ENCODE data around the gene PNLIPRP1. TPM values are rescaled to one million over a fixed set of nuclear protein-coding genes. Genes with fewer than 3 reads are reported as not detected.

PNLIPRP1 gene
- total RNA-seq, 6 donors from 2014 or later = 0.66 to 1.7 TPM; not detected in 4

DNA sequence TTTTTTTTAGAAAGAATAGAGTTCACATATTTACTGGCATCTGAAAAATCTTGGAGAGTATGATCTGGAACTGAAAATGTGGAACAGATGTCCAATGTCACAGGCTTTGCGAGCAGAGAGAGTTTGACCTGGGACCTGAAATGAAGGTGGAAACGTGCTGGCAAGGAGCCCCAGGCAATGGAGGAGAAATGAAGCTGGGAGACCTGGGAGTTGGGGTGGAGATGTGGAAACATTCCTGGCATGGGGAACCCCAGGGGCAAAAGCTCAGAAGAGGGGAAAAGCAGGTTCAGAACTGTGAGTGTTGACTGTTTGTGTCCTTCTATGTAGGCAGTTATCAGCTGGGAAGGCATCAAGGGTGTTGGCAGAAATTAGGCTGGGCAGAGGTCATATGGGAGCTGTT lies 22.7 kb downstream of the PNLIPRP1 start:
- no peak for DNase-seq
- Histone ChIP-seq H3K27me3 (no peaks in the 10 kb centered on the region), H3K36me3 (no peaks in the 10 kb centered on the region), H3K9me3 (no peaks in the 10 kb centered on the region), H3K27ac (no peak overlapping the region), H3K4me3 (no peak overlapping the region), H3K4me1 (peaks cover 0 to 8% (median 0%) of the 10 kb centered on the region in 4 donors)
- 76 to 80% methylated on average over 2 of the region's 2 CpGs for WGBS, 2 donors
- ATAC-seq (ENCODE audit: low FRiP score in 2 of 2) = no peak
- TF ChIP-seq POLR2A (IDR thresholded peaks at IDR 0.05) (no peak), POLR2AphosphoS5 (IDR thresholded peaks at IDR 0.05) (no peak), EP300 (IDR thresholded peaks at IDR 0.05) (no peak)
- TF ChIP-seq, protein P1, sequence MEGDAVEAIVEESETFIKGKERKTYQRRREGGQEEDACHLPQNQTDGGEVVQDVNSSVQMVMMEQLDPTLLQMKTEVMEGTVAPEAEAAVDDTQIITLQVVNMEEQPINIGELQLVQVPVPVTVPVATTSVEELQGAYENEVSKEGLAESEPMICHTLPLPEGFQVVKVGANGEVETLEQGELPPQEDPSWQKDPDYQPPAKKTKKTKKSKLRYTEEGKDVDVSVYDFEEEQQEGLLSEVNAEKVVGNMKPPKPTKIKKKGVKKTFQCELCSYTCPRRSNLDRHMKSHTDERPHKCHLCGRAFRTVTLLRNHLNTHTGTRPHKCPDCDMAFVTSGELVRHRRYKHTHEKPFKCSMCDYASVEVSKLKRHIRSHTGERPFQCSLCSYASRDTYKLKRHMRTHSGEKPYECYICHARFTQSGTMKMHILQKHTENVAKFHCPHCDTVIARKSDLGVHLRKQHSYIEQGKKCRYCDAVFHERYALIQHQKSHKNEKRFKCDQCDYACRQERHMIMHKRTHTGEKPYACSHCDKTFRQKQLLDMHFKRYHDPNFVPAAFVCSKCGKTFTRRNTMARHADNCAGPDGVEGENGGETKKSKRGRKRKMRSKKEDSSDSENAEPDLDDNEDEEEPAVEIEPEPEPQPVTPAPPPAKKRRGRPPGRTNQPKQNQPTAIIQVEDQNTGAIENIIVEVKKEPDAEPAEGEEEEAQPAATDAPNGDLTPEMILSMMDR (IDR thresholded peaks at IDR 0.05) = no peak

DNA sequence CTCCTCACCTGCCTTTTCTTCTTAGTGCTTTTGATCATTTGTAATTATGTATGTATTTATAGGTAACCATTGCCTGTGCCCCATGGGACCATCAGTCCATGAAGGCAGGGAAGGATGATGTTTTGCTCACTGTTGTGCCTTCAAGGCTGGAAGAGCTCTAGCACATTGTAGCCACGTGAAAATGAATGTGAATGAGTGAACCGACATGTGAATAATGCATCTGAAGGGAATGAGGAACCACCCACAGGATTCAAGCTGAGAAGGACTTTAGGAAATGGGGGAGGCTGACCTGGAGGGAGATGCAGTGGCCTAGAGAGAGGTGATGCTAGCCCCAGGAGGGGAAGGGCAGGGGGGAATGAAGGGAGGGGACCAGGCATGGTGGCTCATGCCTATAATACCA lies 24.0 kb downstream of the PNLIPRP1 start:
- ATAC-seq (ENCODE audit: low FRiP score in 2 of 2) = no peak

DNA sequence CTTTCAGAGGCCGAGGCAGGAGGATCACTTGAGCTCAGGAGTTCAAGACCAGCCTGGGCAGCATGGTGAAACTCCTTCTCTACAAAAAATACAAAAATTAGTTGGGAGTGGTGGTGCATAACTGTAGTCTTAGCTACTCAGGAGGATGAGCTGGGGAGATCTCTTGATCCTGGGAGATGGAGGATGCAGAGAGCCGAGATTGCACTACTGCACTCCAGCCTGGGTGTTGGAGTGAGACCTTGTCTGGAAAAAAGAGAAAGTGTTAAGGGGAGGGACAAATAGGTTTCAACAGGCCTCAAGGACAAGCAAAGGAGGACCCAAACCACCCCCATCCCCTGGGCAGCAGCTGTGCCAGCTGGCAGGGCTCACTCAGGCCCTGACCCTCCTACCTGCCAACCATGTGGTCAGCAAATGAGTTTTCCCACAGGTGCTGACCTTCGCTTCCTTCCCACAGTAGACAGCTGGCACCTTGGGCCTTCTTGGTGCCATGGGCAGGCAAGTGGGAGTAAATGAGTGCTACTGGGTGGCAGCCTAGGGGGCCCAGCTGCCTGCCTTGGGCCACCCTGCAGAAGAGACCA lies 24.5 kb downstream of the PNLIPRP1 start:
- DNase-seq (no peak), ATAC-seq (ENCODE audit: low FRiP score in 2 of 2) (no peak)
- Histone ChIP-seq H3K9me3 (no peaks in the 10 kb centered on the region), H3K27ac (no peak overlapping the region), H3K4me1 (no peaks in the 10 kb centered on the region), H3K36me3 (no peaks in the 10 kb centered on the region), H3K4me3 (no peak overlapping the region), H3K27me3 (no peaks in the 10 kb centered on the region)
- no peak for TF ChIP-seq EP300 (IDR thresholded peaks at IDR 0.05)
- no peak for TF ChIP-seq POLR2AphosphoS5 (IDR thresholded peaks at IDR 0.05)
- TF ChIP-seq POLR2A (IDR thresholded peaks at IDR 0.05) = no peak
- TF ChIP-seq, protein P1 (IDR thresholded peaks at IDR 0.05) = no peak
- 82 to 91% methylated on average over 2 to 3 of the region's 3 CpGs for WGBS, 2 donors

More for the DNA sequence above, 24.0 kb downstream of the PNLIPRP1 start:
- DNase-seq = no peak
- 46 to 56% methylated on average over 2 of the region's 2 CpGs for WGBS, 2 donors
- Histone ChIP-seq H3K27ac (no peak overlapping the region), H3K4me1 (peaks cover 0 to under 1% (median 0%) of the 10 kb centered on the region in 4 donors), H3K4me3 (no peak overlapping the region), H3K36me3 (no peaks in the 10 kb centered on the region), H3K9me3 (no peaks in the 10 kb centered on the region), H3K27me3 (no peaks in the 10 kb centered on the region)
- TF ChIP-seq EP300 (IDR thresholded peaks at IDR 0.05) (no peak), POLR2AphosphoS5 (IDR thresholded peaks at IDR 0.05) (no peak), POLR2A (IDR thresholded peaks at IDR 0.05) (no peak)
- TF ChIP-seq, protein P1 (IDR thresholded peaks at IDR 0.05) = no peak

DNA sequence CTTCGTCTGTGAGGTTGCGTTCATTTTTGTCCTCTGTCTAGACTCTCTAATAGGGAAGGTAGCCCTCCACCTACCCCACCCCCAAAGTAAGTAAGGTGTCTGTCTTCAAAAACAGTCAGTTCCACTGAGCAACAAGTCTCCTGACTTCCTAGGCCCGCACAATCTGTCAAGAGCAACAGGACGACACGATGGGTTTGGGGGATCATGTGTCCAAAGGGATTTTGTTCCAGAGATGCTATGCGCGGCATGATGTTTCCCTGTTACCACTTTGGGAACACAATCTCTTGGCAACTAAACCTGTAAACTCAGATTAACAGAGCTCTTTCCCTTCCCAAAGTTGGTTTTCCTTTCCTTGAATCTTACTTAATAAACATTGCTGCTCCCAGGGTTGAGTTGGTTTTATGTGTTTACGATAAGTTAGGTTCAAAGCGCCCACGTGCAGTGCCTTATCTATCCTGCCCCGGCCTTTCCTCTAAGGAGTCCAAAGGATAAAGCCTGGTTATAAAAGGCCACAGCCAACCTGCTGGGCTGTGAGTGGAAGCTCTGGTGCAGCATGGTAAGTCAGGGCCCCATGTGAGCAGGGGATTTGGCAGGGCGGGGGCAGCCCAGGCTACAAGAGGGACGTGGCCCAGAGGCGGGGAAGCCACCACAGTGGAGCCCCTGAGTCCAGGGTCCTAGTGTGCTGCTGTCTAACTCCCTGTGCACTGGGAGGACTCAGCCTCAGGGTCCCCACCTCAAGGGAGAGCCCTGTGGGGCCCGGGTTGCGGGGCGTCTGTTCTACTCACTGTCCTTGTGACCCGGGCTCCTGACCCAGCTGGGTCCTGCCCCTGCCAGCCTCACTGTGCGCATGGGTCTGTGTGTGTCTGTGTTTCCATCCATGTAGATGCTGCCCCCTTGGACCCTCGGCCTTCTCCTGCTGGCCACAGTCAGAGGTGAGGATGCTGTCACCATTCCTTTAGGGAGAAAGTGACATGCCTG lies 30.0 kb downstream of the PNLIPRP1 start, which contains the start of gene PNLIPRP2:
Gene PNLIPRP2 (plus strand): TSS at position 531 of the 978 bp plus-strand sequence.
- Histone ChIP-seq H3K36me3 (no peaks in the 10 kb centered on the region), H3K4me1 (no peaks in the 10 kb centered on the region), H3K4me3 (no peak within 1 kb of the TSS), H3K27me3 (no peaks in the 10 kb centered on the region), H3K27ac (no peak within 1 kb of the TSS), H3K9me3 (no peaks in the 10 kb centered on the region)
- TF ChIP-seq EP300 (IDR thresholded peaks at IDR 0.05) (no peak), POLR2AphosphoS5 (IDR thresholded peaks at IDR 0.05) (no peak), POLR2A (IDR thresholded peaks at IDR 0.05) (no peak)
- DNase-seq (peak in 1 of 2 donors; percentile 64), ATAC-seq (ENCODE audit: low FRiP score in 2 of 2) (peak in 1 of 2 donors; percentile 31)
- WGBS, 2 donors = 73 to 80% methylated on average over 15 to 20 of the region's 20 CpGs

DNA sequence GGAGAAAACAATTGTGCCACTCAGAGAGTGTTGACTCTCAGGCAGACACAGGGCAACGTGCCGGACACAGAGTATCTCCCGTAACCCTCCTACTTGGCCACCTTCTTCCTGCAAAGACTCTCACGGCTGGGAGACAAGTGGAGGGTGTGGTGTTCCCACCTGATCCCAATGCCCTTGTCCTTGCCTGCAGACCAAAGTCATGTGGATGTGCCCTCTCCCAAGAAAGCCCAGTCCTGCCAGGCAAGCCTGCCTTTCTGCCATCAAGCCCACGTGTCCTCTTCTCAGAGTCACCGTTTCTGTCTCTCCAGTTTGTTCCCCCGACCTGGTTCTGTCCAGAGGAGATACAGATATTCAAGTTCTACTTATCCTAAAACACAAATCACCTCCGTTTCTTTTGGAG lies 30.7 kb downstream of the PNLIPRP1 start:
- Histone ChIP-seq H3K4me1 (no peaks in the 10 kb centered on the region), H3K27me3 (no peaks in the 10 kb centered on the region), H3K36me3 (no peaks in the 10 kb centered on the region), H3K27ac (no peak overlapping the region), H3K4me3 (no peak overlapping the region), H3K9me3 (no peaks in the 10 kb centered on the region)
- TF ChIP-seq, protein P1 (IDR thresholded peaks at IDR 0.05) = no peak
- peak in 1 of 4 donors; percentile 20 for TF ChIP-seq EP300 (IDR thresholded peaks at IDR 0.05)
- no peak for TF ChIP-seq POLR2AphosphoS5 (IDR thresholded peaks at IDR 0.05)
- DNase-seq (no peak), ATAC-seq (ENCODE audit: low FRiP score in 2 of 2) (no peak)
- WGBS, 2 donors = 70 to 76% methylated on average over 8 of the region's 8 CpGs
